Breast epithelium (tissue), 4 donors: Measurements from ENCODE around the gene COL5A1. TPM values are rescaled to one million over a fixed set of nuclear protein-coding genes. Genes with fewer than 3 reads are reported as not detected.
A peak's percentile ranks its signal among the peaks of the same experiment; 100 is the strongest.
"Not testable (repeated sequence)": the region's sequence is repeated elsewhere in the genome, so short reads cannot be mapped to it uniquely, and the experiment has no call there.

ENCODE experiments used
- DNase-seq, 2 donors: peaks; one replicate each; pipeline ENCODE4 v3.0.0-alpha.2; 2019; ENCODE audit warnings: low spot score in 2 of 2
- H3K27ac ChIP-seq, 2 donors: fragments of 200-600 bp; sonication (generic) in 1 of 2; one replicate each; pipeline ENCODE4 v1.5.1; 2016 to 2019; ENCODE audit warnings: mild to moderate bottlenecking in 1 of 2
- H3K27me3 ChIP-seq, 2 donors: fragments of 200-600 bp; sonication (generic) in 1 of 2; one replicate each; pipeline versions ENCODE4 v1.5.1 to v1.6.0; 2017 to 2019; ENCODE audit warnings: control low read depth in 1 of 2, mild to moderate bottlenecking in 1 of 2
- H3K36me3 ChIP-seq: fragments of 200-600 bp; one replicate; pipeline ENCODE4 v1.5.1; 2019
- H3K4me1 ChIP-seq, 2 donors: fragments of 200-600 bp; sonication (generic); one replicate each; pipeline ENCODE4 v1.5.1; 2016 to 2019; ENCODE audit warnings: control low read depth in 1 of 2
- H3K4me3 ChIP-seq, 3 donors: fragments of 200-600 bp; sonication (generic); 1 replicate in 2 of 3; 2 replicates in 1 of 3; pipeline ENCODE4 v1.5.1; 2016 to 2019; ENCODE audit warnings: mild to moderate bottlenecking in 3 of 3, moderate library complexity in 2 of 3
- H3K9me3 ChIP-seq, 2 donors: fragments of 200-600 bp; sonication (generic) in 1 of 2; one replicate each; pipeline ENCODE4 v1.5.1; 2016 to 2019; ENCODE audit warnings: control low read depth in 1 of 2
- POLR2A ChIP-seq: fragments of 450-650 bp; IDR thresholded peaks from one replicate; pipeline ENCODE4 v1.6.1; 2016; ENCODE audit warnings: antibody characterized with exemption, mild to moderate bottlenecking, moderate library complexity
- POLR2AphosphoS5 ChIP-seq, 3 donors: sonication (generic); formaldehyde crosslinking; IDR thresholded peaks; one replicate each; pipeline ENCODE4 v1.6.1; 2017; ENCODE audit warnings: antibody characterized with exemption in 3 of 3
- intact Hi-C: fragments of 100-400 bp; cut with DNase I; formaldehyde crosslinking; loops from one replicate; pipeline ENCODE4 v1.15.1; 2023; ENCODE audit warnings: low total_unique reads
- total RNA-seq, 3 donors: library from RNA; depleted of rRNA; stranded (reverse); fragments of >200 nt; gene quantifications; one replicate each; pipeline ENCODE4 v1.1.0, GENCODE V29; 2016
- TF ChIP-seq, protein P1 (sequence below), 3 donors: fragments of 450-650 bp; IDR thresholded peaks; one replicate each; pipeline ENCODE4 v1.5.1; 2016 to 2017; ENCODE audit warnings: antibody characterized with exemption in 3 of 3, mild to moderate bottlenecking in 3 of 3, moderate library complexity in 3 of 3

The COL5A1 gene
- total RNA-seq, 3 donors from 2014 or later: 12.1 to 17.0 (median 15.4) TPM

DNA sequence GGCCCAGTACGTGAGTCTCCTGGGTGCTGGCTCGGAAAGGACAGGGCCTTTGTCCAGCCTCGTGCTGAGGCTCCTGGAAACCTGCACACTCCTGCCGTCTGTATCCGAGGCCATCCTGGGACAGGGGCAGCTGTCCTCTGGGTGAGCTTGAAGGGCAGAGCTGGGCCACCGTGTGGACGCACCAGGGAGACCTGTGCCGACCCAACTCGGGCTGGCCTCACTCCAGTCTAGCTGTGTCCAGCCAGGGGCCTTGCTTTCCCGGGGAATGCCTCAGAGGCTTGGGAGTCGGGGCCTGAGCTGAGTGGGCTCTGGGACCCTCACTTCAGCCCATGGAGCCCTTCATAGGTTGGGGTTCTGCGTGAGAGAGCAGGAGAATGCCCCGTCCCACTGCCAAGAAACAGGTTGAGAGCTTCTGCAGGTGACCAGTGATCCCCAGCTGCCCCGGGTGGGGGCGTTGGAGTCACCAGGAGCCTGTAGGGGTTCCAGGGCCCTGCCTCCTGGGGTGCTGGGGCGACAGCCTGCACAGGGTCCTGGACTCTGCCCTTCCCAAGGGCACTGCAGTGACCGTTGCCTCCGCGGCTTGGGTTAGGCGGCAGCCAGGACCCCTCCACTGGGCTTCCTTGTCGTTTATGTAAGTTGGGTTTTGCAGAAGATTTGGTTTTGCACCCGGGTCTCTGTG lies 60.1 kb downstream of the COL5A1 start:
- no peaks in the 10 kb centered on the region for H3K27me3 ChIP-seq
- DNase-seq: no peak
- no peak overlapping the region for H3K4me3 ChIP-seq
- intact Hi-C loops: no loop called here
- TF ChIP-seq POLR2A (no peak), POLR2AphosphoS5 (IDR thresholded peaks at IDR 0.05) (no peak)
- TF ChIP-seq, protein P1, sequence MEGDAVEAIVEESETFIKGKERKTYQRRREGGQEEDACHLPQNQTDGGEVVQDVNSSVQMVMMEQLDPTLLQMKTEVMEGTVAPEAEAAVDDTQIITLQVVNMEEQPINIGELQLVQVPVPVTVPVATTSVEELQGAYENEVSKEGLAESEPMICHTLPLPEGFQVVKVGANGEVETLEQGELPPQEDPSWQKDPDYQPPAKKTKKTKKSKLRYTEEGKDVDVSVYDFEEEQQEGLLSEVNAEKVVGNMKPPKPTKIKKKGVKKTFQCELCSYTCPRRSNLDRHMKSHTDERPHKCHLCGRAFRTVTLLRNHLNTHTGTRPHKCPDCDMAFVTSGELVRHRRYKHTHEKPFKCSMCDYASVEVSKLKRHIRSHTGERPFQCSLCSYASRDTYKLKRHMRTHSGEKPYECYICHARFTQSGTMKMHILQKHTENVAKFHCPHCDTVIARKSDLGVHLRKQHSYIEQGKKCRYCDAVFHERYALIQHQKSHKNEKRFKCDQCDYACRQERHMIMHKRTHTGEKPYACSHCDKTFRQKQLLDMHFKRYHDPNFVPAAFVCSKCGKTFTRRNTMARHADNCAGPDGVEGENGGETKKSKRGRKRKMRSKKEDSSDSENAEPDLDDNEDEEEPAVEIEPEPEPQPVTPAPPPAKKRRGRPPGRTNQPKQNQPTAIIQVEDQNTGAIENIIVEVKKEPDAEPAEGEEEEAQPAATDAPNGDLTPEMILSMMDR (IDR thresholded peaks at IDR 0.05): no peak
- H3K9me3 ChIP-seq: no peaks in the 10 kb centered on the region
- H3K36me3 ChIP-seq: no peaks in the 10 kb centered on the region
- no peaks in the 10 kb centered on the region for H3K4me1 ChIP-seq
- H3K27ac ChIP-seq: no peak overlapping the region

- H3K9me3 ChIP-seq: no peaks in the 10 kb centered on the region
- H3K4me1 ChIP-seq: no peaks in the 10 kb centered on the region
- no peak for DNase-seq
- no peak overlapping the region for H3K4me3 ChIP-seq
- no peaks in the 10 kb centered on the region for H3K27me3 ChIP-seq
- TF ChIP-seq POLR2AphosphoS5 (IDR thresholded peaks at IDR 0.05) (no peak), POLR2A (no peak)
- TF ChIP-seq, protein P1 (IDR thresholded peaks at IDR 0.05): no peak
- H3K36me3 ChIP-seq: no peaks in the 10 kb centered on the region
- no peak overlapping the region for H3K27ac ChIP-seq
- intact Hi-C loops: no loop called here
These were observed 60.7 kb downstream of the COL5A1 start for GRCh38 chr9:134702291-134702690.

DNA sequence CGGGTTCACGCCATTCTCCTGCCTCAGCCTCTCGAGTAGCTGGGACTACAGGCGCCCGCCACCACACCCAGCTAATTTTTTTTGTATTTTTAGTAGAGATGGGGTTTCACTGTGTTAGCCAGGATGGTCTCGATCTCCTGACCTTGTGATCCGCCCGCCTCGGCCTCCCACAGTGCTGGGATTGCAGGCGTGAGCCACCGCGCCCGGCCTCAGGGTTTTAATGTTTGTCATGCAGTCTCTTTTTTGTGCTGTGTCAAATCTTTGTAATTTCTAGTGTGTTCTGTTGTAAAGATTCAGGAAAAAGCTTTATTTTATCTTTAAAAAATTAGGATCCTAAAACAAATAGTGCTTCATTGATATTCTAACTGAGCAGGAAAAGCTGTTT lies 62.1 kb downstream of the COL5A1 start:
- DNase-seq, intact Hi-C loops, H3K36me3 ChIP-seq, H3K4me1 ChIP-seq, H3K9me3 ChIP-seq, H3K27me3 ChIP-seq, H3K4me3 ChIP-seq, H3K27ac ChIP-seq: not testable (repeated sequence)

DNA sequence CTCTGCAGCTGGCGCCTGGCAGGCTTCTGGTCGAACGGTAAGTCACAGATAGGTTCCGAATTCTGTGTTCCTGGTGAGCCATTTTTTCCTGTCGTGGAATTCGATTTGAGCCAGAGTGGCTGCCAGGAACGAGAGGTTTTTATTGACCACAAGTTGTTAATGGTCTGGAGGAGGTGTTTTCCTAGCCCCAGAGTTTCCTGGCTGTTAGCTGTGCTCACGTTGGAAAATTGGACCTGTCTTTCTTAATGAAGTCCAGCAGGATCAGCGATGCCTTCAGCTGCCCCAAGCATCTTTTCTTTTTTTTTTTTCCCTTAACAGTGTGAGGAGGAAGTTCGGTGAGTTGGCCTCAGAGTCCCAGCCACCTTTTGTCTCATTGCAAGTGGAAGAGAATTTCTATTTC lies 62.9 kb downstream of the COL5A1 start:
- Histone ChIP-seq H3K9me3 (no peaks in the 10 kb centered on the region), H3K27me3 (peaks cover 0 to 6% of the 10 kb centered on the region in 2 donors), H3K4me1 (no peaks in the 10 kb centered on the region), H3K27ac (no peak overlapping the region), H3K4me3 (no peak overlapping the region), H3K36me3 (no peaks in the 10 kb centered on the region)
- intact Hi-C loops: no loop called here
- TF ChIP-seq POLR2AphosphoS5 (IDR thresholded peaks at IDR 0.05) (no peak), POLR2A (no peak)
- TF ChIP-seq, protein P1 (IDR thresholded peaks at IDR 0.05): no peak
- DNase-seq: no peak

DNA sequence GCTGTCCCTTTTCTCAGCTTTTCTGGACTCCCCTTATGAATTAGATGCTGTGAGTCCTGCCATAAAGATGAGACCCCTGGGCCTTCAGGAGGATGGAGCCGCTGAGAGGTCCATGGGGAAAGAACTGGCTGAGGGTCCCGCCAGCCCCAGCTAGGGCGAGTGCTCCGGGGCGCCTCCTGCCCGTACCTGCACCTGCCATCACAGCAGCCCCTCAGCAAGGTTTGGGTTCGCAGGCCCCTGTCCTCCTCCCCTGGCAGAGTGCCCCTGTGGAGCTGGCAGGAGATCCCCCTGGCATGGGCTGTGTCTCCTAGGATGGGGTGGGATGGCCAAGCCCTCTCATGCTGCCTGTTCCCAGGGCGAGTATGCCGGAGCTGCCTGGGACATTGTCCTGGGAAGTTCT lies 64.2 kb downstream of the COL5A1 start:
- Histone ChIP-seq H3K36me3 (no peaks in the 10 kb centered on the region), H3K27ac (peak overlapping the region in 1 of 2 donors; percentile 32), H3K27me3 (peaks cover 0 to 6% of the 10 kb centered on the region in 2 donors), H3K4me1 (no peaks in the 10 kb centered on the region), H3K4me3 (no peak overlapping the region), H3K9me3 (no peaks in the 10 kb centered on the region)
- DNase-seq: no peak
- TF ChIP-seq POLR2AphosphoS5 (IDR thresholded peaks at IDR 0.05) (no peak), POLR2A (no peak)
- TF ChIP-seq, protein P1 (IDR thresholded peaks at IDR 0.05): no peak
- intact Hi-C loops: loop anchor here (1.0 kb wide), 1 partner anchor 34 kb away; no protein-coding TSS in a partner anchor
